ENCODE data around the gene C20orf96. TPM values are rescaled to one million over a fixed set of nuclear protein-coding genes. Genes with fewer than 3 reads are reported as not detected.

C20orf96 gene
- total and polyA plus RNA-seq, 12 donors, result 2.7 to 20.2 (median 6.3) TPM

GRCh38 chr20:328027-328974 lies 37.8 kb upstream of the C20orf96 start:
- DNase-seq, result peak in 4 of 7 donors; percentile 21 to 63 (median 46)
- intact Hi-C loops (cut with DNase I), result no loop called here
- peak overlapping the region in 2 of 4 donors; percentile 37 to 83 for H3K4me3 ChIP-seq
- H3K9me3 ChIP-seq (replicated peaks in 1 of 3), result no peaks in the 10 kb centered on the region
- WGBS, 4 donors, result 27 to 31% (median 28%) methylated on average over 21 to 31 of the region's 31 CpGs
- peak overlapping the region; percentile 5 to 99 (median 72) for H3K27ac ChIP-seq
- no peaks in the 10 kb centered on the region for H3K27me3 ChIP-seq
- no peaks in the 10 kb centered on the region for H3K36me3 ChIP-seq (replicated peaks in 1 of 2)
- H3K4me1 ChIP-seq (replicated peaks in 1 of 2), result peaks cover 20 to 36% of the 10 kb centered on the region in 2 donors
- TF ChIP-seq POLR2A (IDR thresholded peaks at IDR 0.05), result no peak
- no peak for TF ChIP-seq CTCF (IDR thresholded peaks at IDR 0.05)

GRCh38 chr20:327186-328026 lies 36.9 kb upstream of the C20orf96 start:
- WGBS, 4 donors, result 3 to 21% (median 4%) methylated on average over 5 to 47 of the region's 47 CpGs
- DNase-seq, result peak; percentile 89 to 93 (median 93)

GRCh38 chr20:326645-327185 lies 36.2 kb upstream of the C20orf96 start:
- H3K27ac ChIP-seq, result peak overlapping the region; percentile 72 to 99 (median 94)
- H3K9me3 ChIP-seq (replicated peaks in 1 of 3), result no peaks in the 10 kb centered on the region
- no peaks in the 10 kb centered on the region for H3K27me3 ChIP-seq
- intact Hi-C loops (cut with DNase I), result no loop called here
- peak overlapping the region in 3 of 4 donors; percentile 37 to 83 (median 42) for H3K4me3 ChIP-seq
- DNase-seq, result peak in 4 of 7 donors; percentile 45 to 59 (median 51)
- peaks cover 20 to 36% of the 10 kb centered on the region in 2 donors for H3K4me1 ChIP-seq (replicated peaks in 1 of 2)
- no peak for TF ChIP-seq CTCF (IDR thresholded peaks at IDR 0.05)
- no peak for TF ChIP-seq POLR2A (IDR thresholded peaks at IDR 0.05)
- WGBS, 4 donors, result 0 to 2% (median 1%) methylated on average over 10 to 38 of the region's 38 CpGs
- no peaks in the 10 kb centered on the region for H3K36me3 ChIP-seq (replicated peaks in 1 of 2)

More at GRCh38 chr20:327186-328026, 36.9 kb upstream of the C20orf96 start:
- Histone ChIP-seq H3K4me3 (peak overlapping the region in 3 of 4 donors; percentile 27 to 83 (median 37)), H3K36me3 (replicated peaks in 1 of 2) (no peaks in the 10 kb centered on the region), H3K4me1 (replicated peaks in 1 of 2) (peaks cover 20 to 36% of the 10 kb centered on the region in 2 donors), H3K9me3 (replicated peaks in 1 of 3) (no peaks in the 10 kb centered on the region), H3K27ac (peak overlapping the region in 4 of 5 donors; percentile 36 to 99 (median 83)), H3K27me3 (no peaks in the 10 kb centered on the region)
- TF ChIP-seq POLR2A (IDR thresholded peaks at IDR 0.05) (peak in 1 of 2 donors; percentile 63), CTCF (IDR thresholded peaks at IDR 0.05) (peak in 1 of 6 experiments; percentile 4)
- intact Hi-C loops (cut with DNase I), result no loop called here

Data from adrenal gland (tissue), 12 donors.